Measurements from ENCODE around the gene LAMA5.

- TF ChIP-seq CTCF (IDR thresholded peaks at IDR 0.05) (no peak), POLR2A (IDR thresholded peaks at IDR 0.05) (peak; percentile 66)
Observed at GRCh38 chr20:62367136-62367632, at the start of gene LAMA5.

All from right lobe of liver (tissue), 4 donors.